SK-N-SH (cell line): ENCODE data around the gene MLANA. TPM values are rescaled to one million over a fixed set of nuclear protein-coding genes. Genes with fewer than 3 reads are reported as not detected.

ENCODE experiments used
- CTCF ChIA-PET: fragments of 300-600, 350-600 bp; formaldehyde crosslinking; extraction: SDS; loops from one replicate; lab custom pipeline; 2021; lab: Yijun Ruan, JAX
- POLR2A ChIA-PET: fragments of 350-600 bp; sonication (Branson Sonifier 250); formaldehyde crosslinking; extraction: SDS; loops from one replicate; lab custom pipeline; 2020; ENCODE audit warnings: antibody characterized with exemption, inconsistent platforms; lab: Yijun Ruan, JAX
- DNase-seq: peaks from one replicate; pipeline ENCODE4 v3.0.0; 2012
- H2AFZ ChIP-seq: fragments of 200-600 bp; sonication (generic); 2 replicates; pipeline ENCODE4 v1.8.1; 2016; ENCODE audit warnings: antibody characterized with exemption, mild to moderate bottlenecking, low read depth
- H3F3A ChIP-seq: fragments of 200-600 bp; sonication (generic); replicated peaks from 2 replicates; pipeline ENCODE3; 2016; ENCODE audit warnings: antibody characterized with exemption, mild to moderate bottlenecking; ENCODE audit not compliant: insufficient read depth
- H3K27ac ChIP-seq, 2 experiments: fragments of 200-500 bp in 1 of 2; fragments of 200-600 bp in 1 of 2; sonication (Bioruptor generic) in 1 of 2; sonication (generic), shearing (Covaris generic) in 1 of 2; 2 replicates each; pipeline versions ENCODE4 v1.5.1 to v1.6.1; 2014 to 2016; ENCODE audit warnings: low read depth in 2 of 2, inconsistent platforms in 1 of 2, low read length in 1 of 2, mild to moderate bottlenecking in 1 of 2, mixed read lengths in 1 of 2
- H3K27me3 ChIP-seq: fragments of 200-600 bp; sonication (generic), shearing (Covaris generic); 2 replicates; pipeline ENCODE4 v1.6.1; 2016; ENCODE audit warnings: mixed run types; ENCODE audit not compliant: insufficient read depth
- H3K36me3 ChIP-seq, 2 experiments: fragments of 200-500 bp in 1 of 2; fragments of 200-600 bp in 1 of 2; sonication (Bioruptor generic) in 1 of 2; sonication (generic) in 1 of 2; replicated peaks in 1 of 2; 2 replicates each; pipeline versions ENCODE3 to v1.5.1; 2014 to 2016; ENCODE audit warnings: low read length in 1 of 2, mild to moderate bottlenecking in 1 of 2; ENCODE audit not compliant: insufficient read depth in 2 of 2, control insufficient read depth in 1 of 2
- H3K4me1 ChIP-seq, 2 experiments: fragments of 200-500 bp in 1 of 2; fragments of 200-600 bp in 1 of 2; sonication (Bioruptor generic) in 1 of 2; sonication (generic), shearing (Covaris generic) in 1 of 2; 2 replicates each; pipeline versions ENCODE4 v1.5.1 to v1.6.1; 2014 to 2016; ENCODE audit warnings: low read depth in 1 of 2, low read length in 1 of 2, mixed run types in 1 of 2; ENCODE audit not compliant: insufficient read depth in 2 of 2, control insufficient read depth in 1 of 2
- H3K4me2 ChIP-seq: fragments of 200-600 bp; sonication (generic), shearing (Covaris generic); 2 replicates; pipeline ENCODE4 v1.6.1; 2017; ENCODE audit warnings: mixed run types
- H3K4me3 ChIP-seq, 2 experiments: fragments of 200-500 bp in 1 of 2; fragments of 200-600 bp in 1 of 2; sonication (Bioruptor generic) in 1 of 2; sonication (generic), shearing (Covaris generic) in 1 of 2; 2 replicates each; pipeline versions ENCODE4 v1.5.1 to v1.8.1; 2014 to 2016; ENCODE audit warnings: low read depth in 2 of 2, inconsistent platforms in 1 of 2, low read length in 1 of 2, mild to moderate bottlenecking in 1 of 2, mixed read lengths in 1 of 2, moderate library complexity in 1 of 2
- H3K79me2 ChIP-seq: fragments of 200-600 bp; sonication (generic); 2 replicates; pipeline ENCODE4 v1.8.1; 2017; ENCODE audit warnings: mild to moderate bottlenecking; ENCODE audit not compliant: insufficient read depth
- H3K9ac ChIP-seq: fragments of 200-600 bp; sonication (generic); 2 replicates; pipeline ENCODE4 v1.6.1; 2017; ENCODE audit warnings: mixed run types
- H3K9me2 ChIP-seq: fragments of 200-600 bp; sonication (generic); 2 replicates; pipeline ENCODE4 v1.6.1; 2017; ENCODE audit warnings: mixed run types
- H3K9me3 ChIP-seq: fragments of 200-600 bp; sonication (generic); 2 replicates; pipeline ENCODE4 v1.6.1; 2017; ENCODE audit warnings: mixed run types, mild to moderate bottlenecking, moderate library complexity
- H4K20me1 ChIP-seq: fragments of 200-600 bp; sonication (generic); 2 replicates; pipeline ENCODE4 v1.6.1; 2017; ENCODE audit warnings: mild to moderate bottlenecking, mixed run types; ENCODE audit not compliant: insufficient read depth
- CHD2 ChIP-seq: fragments of 150-350 bp; IDR thresholded peaks from 2 replicates; pipeline ENCODE4 v1.6.1; 2018; ENCODE audit warnings: low read length; ENCODE audit not compliant: partially characterized antibody
- EP300 ChIP-seq, 2 experiments: IDR thresholded peaks; 2 replicates each; pipeline versions ENCODE4 v1.4.0 to v1.6.1; 2012; ENCODE audit warnings: borderline replicate concordance in 1 of 2, low read depth in 1 of 2, low read length in 1 of 2
- EZH2phosphoT487 ChIP-seq: fragments of 200-600 bp; sonication (generic); IDR thresholded peaks from 2 replicates; pipeline ENCODE4 v1.6.1; 2017; ENCODE audit warnings: low read depth, mixed run types, mild to moderate bottlenecking, antibody characterized with exemption, moderate library complexity, borderline replicate concordance
- FOSL2 ChIP-seq: IDR thresholded peaks from 2 replicates; pipeline ENCODE4 v1.4.0; 2012; ENCODE audit warnings: low read depth, mild to moderate bottlenecking, moderate library complexity, borderline replicate concordance
- IRF3 ChIP-seq: fragments of 150-350 bp; IDR thresholded peaks from 2 replicates; pipeline ENCODE4 v1.6.1; 2016; ENCODE audit warnings: mild to moderate bottlenecking, low read depth, low read length
- JUND ChIP-seq: IDR thresholded peaks from 2 replicates; pipeline ENCODE4 v1.4.0; 2012
- MEF2A ChIP-seq: IDR thresholded peaks from 2 replicates; pipeline ENCODE4 v1.4.0; 2012; ENCODE audit warnings: low read depth, borderline replicate concordance
- MXI1 ChIP-seq: IDR thresholded peaks from 2 replicates; pipeline ENCODE4 v1.6.1; 2012; ENCODE audit warnings: mild to moderate bottlenecking, low read depth, low read length, improper control_type of control experiment
- NFIC ChIP-seq: IDR thresholded peaks from 2 replicates; pipeline ENCODE4 v1.4.0; 2012; ENCODE audit warnings: borderline replicate concordance
- NRF1 ChIP-seq: IDR thresholded peaks from 2 replicates; pipeline ENCODE4 v1.6.1; 2012; ENCODE audit warnings: low read depth, mild to moderate bottlenecking, low read length
- PBX3 ChIP-seq: IDR thresholded peaks from 2 replicates; pipeline ENCODE4; 2012
- POLR2AphosphoS5 ChIP-seq: IDR thresholded peaks from 2 replicates; pipeline ENCODE4 v1.6.1; 2012; ENCODE audit warnings: low read depth, low read length
- RAD21 ChIP-seq: IDR thresholded peaks from 2 replicates; pipeline ENCODE4 v1.6.1; 2012; ENCODE audit warnings: mild to moderate bottlenecking, low read length
- RCOR1 ChIP-seq: fragments of 150-350 bp; IDR thresholded peaks from 2 replicates; pipeline ENCODE4 v1.6.1; 2017; ENCODE audit warnings: antibody characterized with exemption, low read length
- RXRA ChIP-seq: IDR thresholded peaks from 2 replicates; pipeline ENCODE4 v1.4.0; 2012; ENCODE audit warnings: low read depth, mild to moderate bottlenecking, borderline replicate concordance
- SIN3A ChIP-seq: IDR thresholded peaks from 2 replicates; pipeline ENCODE4 v1.6.1; 2012; ENCODE audit warnings: low read depth, mild to moderate bottlenecking, low read length, moderate library complexity, borderline replicate concordance
- SMC3 ChIP-seq: IDR thresholded peaks from 2 replicates; pipeline ENCODE4 v1.6.1; 2012; ENCODE audit warnings: low read depth, low read length, improper control_type of control experiment
- TCF12 ChIP-seq: IDR thresholded peaks from 2 replicates; pipeline ENCODE4 v1.4.0; 2012
- TEAD4 ChIP-seq: IDR thresholded peaks from 2 replicates; pipeline ENCODE4 v1.4.0; 2012; ENCODE audit warnings: mild to moderate bottlenecking, borderline replicate concordance; ENCODE audit not compliant: insufficient read depth
- WGBS: methylation state at CpG from one replicate; pipeline ENCODE4 v1.1.6; 2017; ENCODE audit warnings: low lambda C conversion rate; 5-methylcytosine and 5-hydroxymethylcytosine counted together
- polyA plus RNA-seq, 3 experiments: library from polyadenylated mRNA; depleted of rRNA; stranded (reverse); fragments of >200 nt; gene quantifications; 2 replicates each; pipeline ENCODE4 v1.2.3, GENCODE V29; 2012
- TF ChIP-seq, protein P1 (sequence below): IDR thresholded peaks from 2 replicates; pipeline ENCODE4 v1.4.0; 2012; ENCODE audit warnings: low read depth, borderline replicate concordance

MLANA gene
- polyA plus RNA-seq, 1 of the 3 experiments (the other 2 are of a cell fraction), result not detected

- no peak overlapping the region for H3K27ac ChIP-seq
- no peaks in the 10 kb centered on the region for H3F3A ChIP-seq
- no peaks in the 10 kb centered on the region for H3K9me3 ChIP-seq
- no peak overlapping the region for H2AFZ ChIP-seq
- CTCF ChIA-PET, result interaction anchor here (2.9 kb wide), 1 partner anchor 16 kb away, joined by 16 read pairs; no protein-coding TSS in a partner anchor
- no peaks in the 10 kb centered on the region for H3K27me3 ChIP-seq
- no peak overlapping the region for H3K4me2 ChIP-seq
- no peaks in the 10 kb centered on the region for H3K79me2 ChIP-seq
- no peaks in the 10 kb centered on the region for H3K9me2 ChIP-seq
- no peak overlapping the region for H3K9ac ChIP-seq
- TF ChIP-seq EP300 (IDR thresholded peaks at IDR 0.05; ENCODE audit: borderline replicate concordance in 1 of 2, low read depth in 1 of 2, low read length in 1 of 2) (no peak), TCF12 (no peak), SMC3 (no peak), SIN3A (no peak), MXI1 (no peak), NFIC (no peak), PBX3 (no peak), NRF1 (no peak), MEF2A (no peak), POLR2AphosphoS5 (no peak), RXRA (no peak), RAD21 (no peak)
- TF ChIP-seq, all 33 proteins: peak for 0
- no peak overlapping the region for H3K4me3 ChIP-seq
- no peaks in the 10 kb centered on the region for H4K20me1 ChIP-seq
- H3K36me3 ChIP-seq, result peaks cover 11 to 15% of the 10 kb centered on the region in 2 experiments
- H3K4me1 ChIP-seq, result no peaks in the 10 kb centered on the region
- no peak for DNase-seq
- POLR2A ChIA-PET, result no interaction called here
These were observed 11.7 kb downstream of the MLANA start for GRCh38 chr9:5902377-5902776.

DNA sequence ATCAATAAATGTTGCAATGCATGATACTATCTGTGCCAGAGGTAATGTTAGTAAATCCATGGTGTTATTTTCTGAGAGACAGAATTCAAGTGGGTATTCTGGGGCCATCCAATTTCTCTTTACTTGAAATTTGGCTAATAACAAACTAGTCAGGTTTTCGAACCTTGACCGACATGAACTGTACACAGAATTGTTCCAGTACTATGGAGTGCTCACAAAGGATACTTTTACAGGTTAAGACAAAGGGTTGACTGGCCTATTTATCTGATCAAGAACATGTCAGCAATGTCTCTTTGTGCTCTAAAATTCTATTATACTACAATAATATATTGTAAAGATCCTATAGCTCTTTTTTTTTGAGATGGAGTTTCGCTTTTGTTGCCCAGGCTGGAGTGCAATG, 18.2 kb downstream of the MLANA start:
- H3K27me3 ChIP-seq, result no peaks in the 10 kb centered on the region
- no peaks in the 10 kb centered on the region for H3K9me2 ChIP-seq
- POLR2A ChIA-PET, result no interaction called here
- no peaks in the 10 kb centered on the region for H4K20me1 ChIP-seq
- no peak overlapping the region for H3K4me3 ChIP-seq
- no peak overlapping the region for H3K9ac ChIP-seq
- peaks cover 4 to 11% of the 10 kb centered on the region in 2 experiments for H3K36me3 ChIP-seq
- no peak overlapping the region for H3K4me2 ChIP-seq
- H3F3A ChIP-seq, result no peaks in the 10 kb centered on the region
- H3K9me3 ChIP-seq, result no peaks in the 10 kb centered on the region
- H3K27ac ChIP-seq, result no peak overlapping the region
- CTCF ChIA-PET, result interaction anchor here (1.6 kb wide), 1 partner anchor 22 kb away, joined by 5 read pairs; no protein-coding TSS in a partner anchor
- H3K4me1 ChIP-seq, result no peaks in the 10 kb centered on the region
- DNase-seq, result no peak
- no peaks in the 10 kb centered on the region for H3K79me2 ChIP-seq
- TF ChIP-seq PBX3 (no peak), FOSL2 (no peak), EZH2phosphoT487 (no peak), TEAD4 (no peak), RCOR1 (no peak), SMC3 (no peak), CHD2 (no peak), JUND (no peak), IRF3 (no peak)
- TF ChIP-seq, protein P1, sequence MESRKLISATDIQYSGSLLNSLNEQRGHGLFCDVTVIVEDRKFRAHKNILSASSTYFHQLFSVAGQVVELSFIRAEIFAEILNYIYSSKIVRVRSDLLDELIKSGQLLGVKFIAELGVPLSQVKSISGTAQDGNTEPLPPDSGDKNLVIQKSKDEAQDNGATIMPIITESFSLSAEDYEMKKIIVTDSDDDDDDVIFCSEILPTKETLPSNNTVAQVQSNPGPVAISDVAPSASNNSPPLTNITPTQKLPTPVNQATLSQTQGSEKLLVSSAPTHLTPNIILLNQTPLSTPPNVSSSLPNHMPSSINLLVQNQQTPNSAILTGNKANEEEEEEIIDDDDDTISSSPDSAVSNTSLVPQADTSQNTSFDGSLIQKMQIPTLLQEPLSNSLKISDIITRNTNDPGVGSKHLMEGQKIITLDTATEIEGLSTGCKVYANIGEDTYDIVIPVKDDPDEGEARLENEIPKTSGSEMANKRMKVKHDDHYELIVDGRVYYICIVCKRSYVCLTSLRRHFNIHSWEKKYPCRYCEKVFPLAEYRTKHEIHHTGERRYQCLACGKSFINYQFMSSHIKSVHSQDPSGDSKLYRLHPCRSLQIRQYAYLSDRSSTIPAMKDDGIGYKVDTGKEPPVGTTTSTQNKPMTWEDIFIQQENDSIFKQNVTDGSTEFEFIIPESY, result no peak
- H2AFZ ChIP-seq, result no peak overlapping the region
- WGBS, result 94% methylated on average over 3 of the region's 3 CpGs
